HFFc6 (cell line): ENCODE measurements around the gene TJP1. TPM values are rescaled to one million over a fixed set of nuclear protein-coding genes. Genes with fewer than 3 reads are reported as not detected.
A peak's percentile ranks its signal among the peaks of the same experiment; 100 is the strongest.

Experiments used
- DNase-seq: peaks from one replicate; pipeline ENCODE4 v3.0.0-alpha.2; 2018
- H3K27ac Mint-ChIP-seq: 2 replicates; pipeline ENCODE4 v1.8.0; 2020; ENCODE audit warnings: mild to moderate bottlenecking, mixed read lengths
- H3K27me3 Mint-ChIP-seq: 2 replicates; pipeline ENCODE4 v1.8.0; 2021; ENCODE audit warnings: mild to moderate bottlenecking, moderate library complexity, mixed read lengths; ENCODE audit not compliant: insufficient read depth
- H3K36me3 Mint-ChIP-seq: 2 replicates; pipeline ENCODE4 v1.8.0; 2021; ENCODE audit warnings: low read depth, mixed read lengths
- H3K4me1 Mint-ChIP-seq: 2 replicates; pipeline ENCODE4 v1.8.0; 2020; ENCODE audit warnings: low read depth, mixed read lengths
- H3K4me3 Mint-ChIP-seq: 2 replicates; pipeline ENCODE4 v1.8.0; 2020; ENCODE audit warnings: mild to moderate bottlenecking, moderate library complexity, mixed read lengths
- H3K9me3 Mint-ChIP-seq: 2 replicates; pipeline ENCODE4 v1.8.0; 2020; ENCODE audit warnings: mild to moderate bottlenecking, mixed read lengths
- CTCF ChIP-seq: fragments of 200-600 bp; sonication (generic); IDR thresholded peaks from 2 replicates; pipeline ENCODE4 v1.5.0; 2021; ENCODE audit warnings: antibody characterized with exemption, mild to moderate bottlenecking
- total RNA-seq, 6 experiments: library from RNA; stranded (reverse); fragmentation: NEBNext Ultra II Directional; extraction: Animal tissue kit (Norgen Biotek cat#: 25700); gene quantifications; 2 replicates in 1 of 6; 3 replicates in 5 of 6; pipeline ENCODE4 v1.2.3, GENCODE V29; 2021

Gene TJP1
- total RNA-seq, 6 experiments from 2014 or later, result 60.1 to 76.3 (median 70.4) TPM

GRCh38 chr15:29849716-29850115, 27.4 kb upstream of the TJP1 start:
- no peak for TF ChIP-seq CTCF
- Mint-ChIP-seq H3K4me3 (no peak overlapping the region), H3K27ac (no peak overlapping the region), H3K36me3 (peaks cover 15% of the 10 kb centered on the region), H3K27me3 (no peaks in the 10 kb centered on the region), H3K4me1 (peaks cover 18% of the 10 kb centered on the region), H3K9me3 (peaks cover 17% of the 10 kb centered on the region)
- DNase-seq, result no peak

- no peak for DNase-seq
- Mint-ChIP-seq H3K4me1 (peaks cover 18% of the 10 kb centered on the region), H3K36me3 (peaks cover 15% of the 10 kb centered on the region), H3K4me3 (no peak overlapping the region), H3K9me3 (peaks cover 17% of the 10 kb centered on the region), H3K27me3 (no peaks in the 10 kb centered on the region), H3K27ac (no peak overlapping the region)
- TF ChIP-seq CTCF, result no peak
Observed at GRCh38 chr15:29849218-29849617, 26.9 kb upstream of the TJP1 start.

- TF ChIP-seq CTCF, result no peak
- peak overlapping the region; percentile 77 for H3K27ac Mint-ChIP-seq
- peaks cover 17% of the 10 kb centered on the region for H3K9me3 Mint-ChIP-seq
- peak overlapping the region; percentile 56 for H3K4me3 Mint-ChIP-seq
- peaks cover 42% of the 10 kb centered on the region for H3K4me1 Mint-ChIP-seq
- DNase-seq, result peak; percentile 46
- peaks cover 15% of the 10 kb centered on the region for H3K36me3 Mint-ChIP-seq
- H3K27me3 Mint-ChIP-seq, result no peaks in the 10 kb centered on the region; the same call in 1 of the 2 replicates
Observed at GRCh38 chr15:29844290-29844903, 22.1 kb upstream of the TJP1 start.

GRCh38 chr15:29842290-29842689, 20.0 kb upstream of the TJP1 start:
- TF ChIP-seq CTCF, result no peak
- DNase-seq, result no peak
- peaks cover 8% of the 10 kb centered on the region for H3K9me3 Mint-ChIP-seq
- no peak overlapping the region for H3K27ac Mint-ChIP-seq
- H3K36me3 Mint-ChIP-seq, result peaks cover 8% of the 10 kb centered on the region; the same call in 1 of the 2 replicates
- H3K4me1 Mint-ChIP-seq, result peaks cover 42% of the 10 kb centered on the region
- H3K4me3 Mint-ChIP-seq, result no peak overlapping the region
- H3K27me3 Mint-ChIP-seq, result no peaks in the 10 kb centered on the region; the same call in 1 of the 2 replicates

GRCh38 chr15:29840926-29841325, 18.7 kb upstream of the TJP1 start:
- Mint-ChIP-seq H3K9me3 (no peaks in the 10 kb centered on the region), H3K4me1 (peaks cover 43% of the 10 kb centered on the region), H3K27ac (no peak overlapping the region), H3K27me3 (no peaks in the 10 kb centered on the region; the same call in 1 of the 2 replicates), H3K36me3 (peaks cover 2% of the 10 kb centered on the region; the same call in 1 of the 2 replicates), H3K4me3 (no peak overlapping the region)
- no peak for TF ChIP-seq CTCF
- no peak for DNase-seq
